WTC11 (cell line): ENCODE measurements around the gene NEURL2. TPM values are rescaled to one million over a fixed set of nuclear protein-coding genes. Genes with fewer than 3 reads are reported as not detected.

Source experiments
- ATAC-seq: fragments of 200-7000 bp; cut with Tn5 transposase; 2 replicates; pipeline ENCODE4 v1.10.0; 2021; ENCODE audit warnings: mild to moderate bottlenecking, moderate library complexity
- CTCF ChIA-PET: fragments of 300-600 bp; sonication (Branson Sonifier 250); formaldehyde crosslinking; loops from one replicate; lab custom pipeline; 2021; ENCODE audit warnings: antibody characterized with exemption; lab: Charles Lee
- POLR2A ChIA-PET: fragments of 350-600 bp; sonication (Branson Sonifier 250); formaldehyde crosslinking; loops from one replicate; lab custom pipeline; 2021; ENCODE audit warnings: antibody characterized with exemption; lab: Charles Lee
- DNase-seq: peaks from one replicate; pipeline ENCODE4 v3.0.0; 2021; ENCODE audit warnings: low spot score
- H3K27ac Mint-ChIP-seq: 2 replicates; pipeline ENCODE4 v1.8.0; 2021; ENCODE audit warnings: mixed read lengths
- H3K27me3 Mint-ChIP-seq: 2 replicates; pipeline ENCODE4 v1.8.0; 2021; ENCODE audit warnings: low read depth, mild to moderate bottlenecking, moderate library complexity, mixed read lengths
- H3K36me3 Mint-ChIP-seq: 2 replicates; pipeline ENCODE4 v1.8.0; 2021; ENCODE audit warnings: mixed read lengths
- H3K4me1 Mint-ChIP-seq: 2 replicates; pipeline ENCODE4 v1.8.0; 2022; ENCODE audit warnings: mixed read lengths
- H3K4me3 Mint-ChIP-seq: 2 replicates; pipeline ENCODE4 v1.8.0; 2021; ENCODE audit warnings: mild to moderate bottlenecking, moderate library complexity, mixed read lengths
- H3K9me3 Mint-ChIP-seq: 2 replicates; pipeline ENCODE4 v1.8.0; 2021; ENCODE audit warnings: mixed read lengths
- ELF4 ChIP-seq: sonication (generic); formaldehyde crosslinking; IDR thresholded peaks from 2 replicates; pipeline ENCODE4 v1.8.1; 2022; ENCODE audit warnings: low read depth, mild to moderate bottlenecking, moderate library complexity, missing genetic modification reagents
- JAZF1 ChIP-seq: fragments of 250-450 bp; sonication (Bioruptor Pico); IDR thresholded peaks from 2 replicates; pipeline ENCODE4 v1.9.0; 2021; ENCODE audit warnings: moderate library complexity, mild to moderate bottlenecking, inconsistent platforms
- NFYB ChIP-seq: sonication (generic); formaldehyde crosslinking; conservative IDR thresholded peaks from 2 replicates; pipeline ENCODE4 v1.8.0; 2022; ENCODE audit warnings: low read depth, missing genetic modification reagents
- NR2C2 ChIP-seq: sonication (generic); formaldehyde crosslinking; IDR thresholded peaks from 2 replicates; pipeline ENCODE4 v1.8.0; 2022; ENCODE audit warnings: mild to moderate bottlenecking, missing genetic modification reagents
- NR3C1 ChIP-seq: sonication (generic); formaldehyde crosslinking; conservative IDR thresholded peaks from 2 replicates; pipeline ENCODE4 v1.8.1; 2023; ENCODE audit warnings: low read depth, mild to moderate bottlenecking, missing genetic modification reagents
- PRRX2 ChIP-seq: fragments of 250-450 bp; sonication (Bioruptor Pico); IDR thresholded peaks from 2 replicates; pipeline ENCODE4 v1.8.0; 2021; ENCODE audit warnings: mild to moderate bottlenecking
- TCF7 ChIP-seq: sonication (generic); formaldehyde crosslinking; IDR thresholded peaks from 2 replicates; pipeline ENCODE4 v1.8.0; 2022; ENCODE audit warnings: mild to moderate bottlenecking, low read depth, missing genetic modification reagents, moderate library complexity
- TEAD1 ChIP-seq: sonication (generic); formaldehyde crosslinking; IDR thresholded peaks from 2 replicates; pipeline ENCODE4 v1.8.0; 2022; ENCODE audit warnings: mild to moderate bottlenecking, missing genetic modification reagents
- TEAD4 ChIP-seq: sonication (generic); formaldehyde crosslinking; IDR thresholded peaks from 2 replicates; pipeline ENCODE4 v1.8.0; 2022; ENCODE audit warnings: mild to moderate bottlenecking, missing genetic modification reagents
- total RNA-seq: library from RNA; stranded (reverse); gene quantifications from 3 replicates; pipeline ENCODE4 v1.2.3, GENCODE V29; 2021
- TF ChIP-seq, protein P1 (sequence below): sonication (generic); formaldehyde crosslinking; IDR thresholded peaks from 2 replicates; pipeline ENCODE4 v1.8.0; 2022; ENCODE audit warnings: missing genetic modification reagents
- TF ChIP-seq, protein P2 (sequence below): sonication (generic); formaldehyde crosslinking; conservative IDR thresholded peaks from 2 replicates; pipeline ENCODE4 v1.8.1; 2023; ENCODE audit warnings: mild to moderate bottlenecking, low read depth, missing genetic modification reagents, moderate library complexity
- TF ChIP-seq, protein P3 (sequence below): sonication (generic); formaldehyde crosslinking; IDR thresholded peaks from 2 replicates; pipeline ENCODE4 v1.8.1; 2023; ENCODE audit warnings: mild to moderate bottlenecking, missing genetic modification reagents
- TF ChIP-seq, protein P4 (sequence below): sonication (generic); formaldehyde crosslinking; IDR thresholded peaks from 2 replicates; pipeline ENCODE4 v1.8.1; 2023; ENCODE audit warnings: mild to moderate bottlenecking, missing genetic modification reagents, moderate library complexity
- TF ChIP-seq, protein P5 (sequence below): sonication (generic); formaldehyde crosslinking; IDR thresholded peaks from 2 replicates; pipeline ENCODE4 v1.8.1; 2023; ENCODE audit warnings: mild to moderate bottlenecking, moderate library complexity, missing genetic modification reagents
- TF ChIP-seq, protein P6 (sequence below): fragments of 250-450 bp; sonication (Bioruptor Pico); conservative IDR thresholded peaks from 2 replicates; pipeline ENCODE4 v1.9.0; 2021; ENCODE audit warnings: mild to moderate bottlenecking
- TF ChIP-seq, protein P7 (sequence below): fragments of 250-450 bp; sonication (Bioruptor Pico); IDR thresholded peaks from 2 replicates; pipeline ENCODE4 v1.9.0; 2021; ENCODE audit warnings: mild to moderate bottlenecking, borderline replicate concordance

NEURL2 gene
- total RNA-seq, 1 experiment from 2014 or later = 6.6 TPM

DNA sequence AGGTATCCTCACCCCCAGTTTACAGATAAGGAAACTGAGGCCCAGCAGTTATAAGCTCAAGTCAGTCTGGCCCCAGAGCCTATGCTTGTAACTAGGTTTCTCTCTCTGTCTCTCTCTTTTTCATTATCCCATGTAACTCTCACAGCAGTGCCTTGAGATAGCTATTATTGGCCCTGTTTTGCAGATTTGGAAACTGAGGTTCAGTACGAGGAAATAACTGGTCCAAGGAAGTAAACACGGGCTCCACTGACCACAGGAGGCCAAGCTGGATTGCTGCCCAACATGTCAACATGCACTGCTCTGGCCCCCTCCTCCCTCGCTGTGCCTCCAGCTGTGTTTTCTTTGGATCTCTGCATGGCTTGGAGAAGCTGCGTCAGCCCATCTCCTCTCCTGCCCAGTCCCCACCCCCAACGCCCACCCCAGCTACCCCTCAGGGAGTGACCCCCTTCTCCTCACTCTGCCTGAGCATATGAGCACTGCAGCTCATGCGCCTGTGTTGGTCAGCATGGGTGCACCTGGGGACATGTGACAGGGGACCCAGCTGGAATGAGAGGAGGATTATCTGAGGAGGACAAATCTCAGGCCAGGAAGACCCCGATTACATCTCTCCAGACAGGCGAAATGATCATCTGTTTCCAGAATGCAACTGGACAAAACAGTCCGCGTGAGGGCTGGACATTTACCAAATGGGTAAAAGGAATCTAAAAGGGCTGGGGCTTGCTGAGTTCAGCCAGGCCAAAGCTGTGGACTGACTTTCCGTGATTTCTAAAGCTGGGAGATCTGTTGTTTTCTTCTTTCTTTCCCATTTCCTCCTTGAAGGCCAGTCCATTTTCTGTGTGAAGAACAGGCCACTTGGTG is 28.8 kb upstream of the NEURL2 start (continued):
- TF ChIP-seq, protein P1, sequence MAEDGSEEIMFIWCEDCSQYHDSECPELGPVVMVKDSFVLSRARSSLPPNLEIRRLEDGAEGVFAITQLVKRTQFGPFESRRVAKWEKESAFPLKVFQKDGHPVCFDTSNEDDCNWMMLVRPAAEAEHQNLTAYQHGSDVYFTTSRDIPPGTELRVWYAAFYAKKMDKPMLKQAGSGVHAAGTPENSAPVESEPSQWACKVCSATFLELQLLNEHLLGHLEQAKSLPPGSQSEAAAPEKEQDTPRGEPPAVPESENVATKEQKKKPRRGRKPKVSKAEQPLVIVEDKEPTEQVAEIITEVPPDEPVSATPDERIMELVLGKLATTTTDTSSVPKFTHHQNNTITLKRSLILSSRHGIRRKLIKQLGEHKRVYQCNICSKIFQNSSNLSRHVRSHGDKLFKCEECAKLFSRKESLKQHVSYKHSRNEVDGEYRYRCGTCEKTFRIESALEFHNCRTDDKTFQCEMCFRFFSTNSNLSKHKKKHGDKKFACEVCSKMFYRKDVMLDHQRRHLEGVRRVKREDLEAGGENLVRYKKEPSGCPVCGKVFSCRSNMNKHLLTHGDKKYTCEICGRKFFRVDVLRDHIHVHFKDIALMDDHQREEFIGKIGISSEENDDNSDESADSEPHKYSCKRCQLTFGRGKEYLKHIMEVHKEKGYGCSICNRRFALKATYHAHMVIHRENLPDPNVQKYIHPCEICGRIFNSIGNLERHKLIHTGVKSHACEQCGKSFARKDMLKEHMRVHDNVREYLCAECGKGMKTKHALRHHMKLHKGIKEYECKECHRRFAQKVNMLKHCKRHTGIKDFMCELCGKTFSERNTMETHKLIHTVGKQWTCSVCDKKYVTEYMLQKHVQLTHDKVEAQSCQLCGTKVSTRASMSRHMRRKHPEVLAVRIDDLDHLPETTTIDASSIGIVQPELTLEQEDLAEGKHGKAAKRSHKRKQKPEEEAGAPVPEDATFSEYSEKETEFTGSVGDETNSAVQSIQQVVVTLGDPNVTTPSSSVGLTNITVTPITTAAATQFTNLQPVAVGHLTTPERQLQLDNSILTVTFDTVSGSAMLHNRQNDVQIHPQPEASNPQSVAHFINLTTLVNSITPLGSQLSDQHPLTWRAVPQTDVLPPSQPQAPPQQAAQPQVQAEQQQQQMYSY = no peak
- TF ChIP-seq TEAD1 = no peak
- TF ChIP-seq, protein P2, sequence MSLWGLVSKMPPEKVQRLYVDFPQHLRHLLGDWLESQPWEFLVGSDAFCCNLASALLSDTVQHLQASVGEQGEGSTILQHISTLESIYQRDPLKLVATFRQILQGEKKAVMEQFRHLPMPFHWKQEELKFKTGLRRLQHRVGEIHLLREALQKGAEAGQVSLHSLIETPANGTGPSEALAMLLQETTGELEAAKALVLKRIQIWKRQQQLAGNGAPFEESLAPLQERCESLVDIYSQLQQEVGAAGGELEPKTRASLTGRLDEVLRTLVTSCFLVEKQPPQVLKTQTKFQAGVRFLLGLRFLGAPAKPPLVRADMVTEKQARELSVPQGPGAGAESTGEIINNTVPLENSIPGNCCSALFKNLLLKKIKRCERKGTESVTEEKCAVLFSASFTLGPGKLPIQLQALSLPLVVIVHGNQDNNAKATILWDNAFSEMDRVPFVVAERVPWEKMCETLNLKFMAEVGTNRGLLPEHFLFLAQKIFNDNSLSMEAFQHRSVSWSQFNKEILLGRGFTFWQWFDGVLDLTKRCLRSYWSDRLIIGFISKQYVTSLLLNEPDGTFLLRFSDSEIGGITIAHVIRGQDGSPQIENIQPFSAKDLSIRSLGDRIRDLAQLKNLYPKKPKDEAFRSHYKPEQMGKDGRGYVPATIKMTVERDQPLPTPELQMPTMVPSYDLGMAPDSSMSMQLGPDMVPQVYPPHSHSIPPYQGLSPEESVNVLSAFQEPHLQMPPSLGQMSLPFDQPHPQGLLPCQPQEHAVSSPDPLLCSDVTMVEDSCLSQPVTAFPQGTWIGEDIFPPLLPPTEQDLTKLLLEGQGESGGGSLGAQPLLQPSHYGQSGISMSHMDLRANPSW = no peak
- TF ChIP-seq, protein P3, sequence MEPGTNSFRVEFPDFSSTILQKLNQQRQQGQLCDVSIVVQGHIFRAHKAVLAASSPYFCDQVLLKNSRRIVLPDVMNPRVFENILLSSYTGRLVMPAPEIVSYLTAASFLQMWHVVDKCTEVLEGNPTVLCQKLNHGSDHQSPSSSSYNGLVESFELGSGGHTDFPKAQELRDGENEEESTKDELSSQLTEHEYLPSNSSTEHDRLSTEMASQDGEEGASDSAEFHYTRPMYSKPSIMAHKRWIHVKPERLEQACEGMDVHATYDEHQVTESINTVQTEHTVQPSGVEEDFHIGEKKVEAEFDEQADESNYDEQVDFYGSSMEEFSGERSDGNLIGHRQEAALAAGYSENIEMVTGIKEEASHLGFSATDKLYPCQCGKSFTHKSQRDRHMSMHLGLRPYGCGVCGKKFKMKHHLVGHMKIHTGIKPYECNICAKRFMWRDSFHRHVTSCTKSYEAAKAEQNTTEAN = no peak
- no peak for TF ChIP-seq TEAD4 (CRISPR knock-in tag)

DNA sequence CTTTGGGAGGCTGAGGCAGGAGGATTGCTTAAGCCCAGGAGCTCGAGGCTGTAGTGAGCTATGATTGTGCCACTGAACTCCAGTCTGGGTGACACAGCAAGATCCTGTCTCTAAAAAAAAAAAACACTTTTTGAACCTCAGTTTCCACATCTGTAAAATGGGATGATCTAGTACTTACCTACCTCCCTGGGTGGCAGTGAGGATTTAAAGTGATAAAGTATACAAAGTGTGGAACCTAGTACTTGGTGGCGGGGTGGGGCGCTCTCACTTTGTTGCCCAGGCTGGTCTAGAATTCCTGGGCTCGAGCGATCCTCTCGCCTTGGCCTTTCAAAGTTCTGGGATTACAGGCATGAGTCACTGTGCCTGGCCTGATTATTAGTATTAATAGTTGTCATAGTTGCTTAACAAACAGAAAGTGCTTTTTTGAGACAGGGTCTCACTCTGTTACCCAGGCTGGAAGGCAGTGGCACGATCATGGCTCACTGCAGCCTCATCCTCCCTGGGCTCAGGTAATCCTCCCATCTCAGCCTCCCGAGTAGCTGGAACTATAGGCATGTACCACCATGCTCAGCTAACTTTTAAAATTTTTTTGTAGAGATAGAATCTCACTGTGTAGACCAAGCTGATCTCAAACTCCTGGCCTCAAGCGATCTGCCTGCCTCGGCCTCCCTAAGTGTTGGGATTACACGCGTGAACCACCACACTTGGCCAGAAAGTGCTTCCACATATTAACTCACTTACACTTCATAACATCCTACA is 27.9 kb upstream of the NEURL2 start:
- POLR2A ChIA-PET = interaction anchor here (0.8 to 1.2 kb wide), 3 partner anchors 8 to 29 kb away, joined by 3 to 8 read pairs (median 3); partner anchors contain the start of gene PCIF1
- H3K27ac Mint-ChIP-seq = no peak overlapping the region

More for the DNA sequence above, 27.9 kb upstream of the NEURL2 start:
- no peak for TF ChIP-seq JAZF1 (CRISPR knock-in tag)
- no peak for TF ChIP-seq NR3C1 (CRISPR knock-in tag)
- TF ChIP-seq TCF7 (CRISPR knock-in tag) = no peak
- TF ChIP-seq NFYB = no peak
- TF ChIP-seq, protein P4, sequence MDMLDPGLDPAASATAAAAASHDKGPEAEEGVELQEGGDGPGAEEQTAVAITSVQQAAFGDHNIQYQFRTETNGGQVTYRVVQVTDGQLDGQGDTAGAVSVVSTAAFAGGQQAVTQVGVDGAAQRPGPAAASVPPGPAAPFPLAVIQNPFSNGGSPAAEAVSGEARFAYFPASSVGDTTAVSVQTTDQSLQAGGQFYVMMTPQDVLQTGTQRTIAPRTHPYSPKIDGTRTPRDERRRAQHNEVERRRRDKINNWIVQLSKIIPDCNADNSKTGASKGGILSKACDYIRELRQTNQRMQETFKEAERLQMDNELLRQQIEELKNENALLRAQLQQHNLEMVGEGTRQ = no peak
- TF ChIP-seq, protein P5, sequence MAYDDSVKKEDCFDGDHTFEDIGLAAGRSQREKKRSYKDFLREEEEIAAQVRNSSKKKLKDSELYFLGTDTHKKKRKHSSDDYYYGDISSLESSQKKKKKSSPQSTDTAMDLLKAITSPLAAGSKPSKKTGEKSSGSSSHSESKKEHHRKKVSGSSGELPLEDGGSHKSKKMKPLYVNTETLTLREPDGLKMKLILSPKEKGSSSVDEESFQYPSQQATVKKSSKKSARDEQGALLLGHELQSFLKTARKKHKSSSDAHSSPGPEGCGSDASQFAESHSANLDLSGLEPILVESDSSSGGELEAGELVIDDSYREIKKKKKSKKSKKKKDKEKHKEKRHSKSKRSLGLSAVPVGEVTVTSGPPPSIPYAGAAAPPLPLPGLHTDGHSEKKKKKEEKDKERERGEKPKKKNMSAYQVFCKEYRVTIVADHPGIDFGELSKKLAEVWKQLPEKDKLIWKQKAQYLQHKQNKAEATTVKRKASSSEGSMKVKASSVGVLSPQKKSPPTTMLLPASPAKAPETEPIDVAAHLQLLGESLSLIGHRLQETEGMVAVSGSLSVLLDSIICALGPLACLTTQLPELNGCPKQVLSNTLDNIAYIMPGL (CRISPR knock-in tag) = no peak
- TF ChIP-seq, protein P6, sequence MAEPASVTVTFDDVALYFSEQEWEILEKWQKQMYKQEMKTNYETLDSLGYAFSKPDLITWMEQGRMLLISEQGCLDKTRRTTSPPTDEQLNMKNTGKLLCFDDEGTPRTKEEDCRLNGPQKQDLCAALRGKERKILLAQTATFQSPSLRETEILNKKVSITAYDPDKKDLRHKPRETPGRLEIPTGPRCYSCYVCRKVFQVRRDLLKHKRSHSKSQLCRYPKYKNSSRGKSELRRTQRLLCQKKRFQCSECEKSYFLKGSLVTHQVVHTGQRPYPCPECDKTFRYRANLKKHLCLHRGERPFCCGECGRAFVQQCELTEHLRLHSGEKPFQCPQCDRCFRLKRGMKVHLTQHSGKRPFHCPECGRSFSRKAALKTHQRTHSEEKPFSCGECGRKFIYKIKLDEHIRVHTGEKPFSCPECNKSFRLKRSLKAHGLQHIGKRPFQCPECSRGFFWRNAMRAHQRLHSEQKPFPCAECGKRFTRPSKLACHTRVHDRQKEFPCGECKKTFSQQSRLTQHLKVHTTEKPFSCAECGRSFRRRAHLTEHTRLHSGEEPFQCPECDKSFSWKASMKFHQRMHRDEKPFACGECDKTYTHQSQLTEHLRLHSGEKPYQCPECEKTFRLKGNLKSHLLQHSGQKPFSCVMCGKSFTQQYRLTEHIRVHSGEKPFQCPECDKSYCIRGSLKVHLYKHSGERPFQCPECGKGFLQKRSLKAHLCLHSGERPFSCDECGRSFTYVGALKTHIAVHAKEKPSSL (CRISPR knock-in tag) = no peak
- TF ChIP-seq ELF4 = no peak
- TF ChIP-seq, protein P7, sequence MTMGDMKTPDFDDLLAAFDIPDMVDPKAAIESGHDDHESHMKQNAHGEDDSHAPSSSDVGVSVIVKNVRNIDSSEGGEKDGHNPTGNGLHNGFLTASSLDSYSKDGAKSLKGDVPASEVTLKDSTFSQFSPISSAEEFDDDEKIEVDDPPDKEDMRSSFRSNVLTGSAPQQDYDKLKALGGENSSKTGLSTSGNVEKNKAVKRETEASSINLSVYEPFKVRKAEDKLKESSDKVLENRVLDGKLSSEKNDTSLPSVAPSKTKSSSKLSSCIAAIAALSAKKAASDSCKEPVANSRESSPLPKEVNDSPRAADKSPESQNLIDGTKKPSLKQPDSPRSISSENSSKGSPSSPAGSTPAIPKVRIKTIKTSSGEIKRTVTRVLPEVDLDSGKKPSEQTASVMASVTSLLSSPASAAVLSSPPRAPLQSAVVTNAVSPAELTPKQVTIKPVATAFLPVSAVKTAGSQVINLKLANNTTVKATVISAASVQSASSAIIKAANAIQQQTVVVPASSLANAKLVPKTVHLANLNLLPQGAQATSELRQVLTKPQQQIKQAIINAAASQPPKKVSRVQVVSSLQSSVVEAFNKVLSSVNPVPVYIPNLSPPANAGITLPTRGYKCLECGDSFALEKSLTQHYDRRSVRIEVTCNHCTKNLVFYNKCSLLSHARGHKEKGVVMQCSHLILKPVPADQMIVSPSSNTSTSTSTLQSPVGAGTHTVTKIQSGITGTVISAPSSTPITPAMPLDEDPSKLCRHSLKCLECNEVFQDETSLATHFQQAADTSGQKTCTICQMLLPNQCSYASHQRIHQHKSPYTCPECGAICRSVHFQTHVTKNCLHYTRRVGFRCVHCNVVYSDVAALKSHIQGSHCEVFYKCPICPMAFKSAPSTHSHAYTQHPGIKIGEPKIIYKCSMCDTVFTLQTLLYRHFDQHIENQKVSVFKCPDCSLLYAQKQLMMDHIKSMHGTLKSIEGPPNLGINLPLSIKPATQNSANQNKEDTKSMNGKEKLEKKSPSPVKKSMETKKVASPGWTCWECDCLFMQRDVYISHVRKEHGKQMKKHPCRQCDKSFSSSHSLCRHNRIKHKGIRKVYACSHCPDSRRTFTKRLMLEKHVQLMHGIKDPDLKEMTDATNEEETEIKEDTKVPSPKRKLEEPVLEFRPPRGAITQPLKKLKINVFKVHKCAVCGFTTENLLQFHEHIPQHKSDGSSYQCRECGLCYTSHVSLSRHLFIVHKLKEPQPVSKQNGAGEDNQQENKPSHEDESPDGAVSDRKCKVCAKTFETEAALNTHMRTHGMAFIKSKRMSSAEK = no peak
- no peak for TF ChIP-seq NR2C2 (CRISPR knock-in tag)
- no peak for TF ChIP-seq PRRX2 (CRISPR knock-in tag)
- TF ChIP-seq, all 79 proteins: peak for 0
- Mint-ChIP-seq H3K27me3 (0 out of 2 replicates have a peak, but pooled peaks cover 3% of the 10 kb centered on the region), H3K9me3 (no peaks in the 10 kb centered on the region), H3K4me3 (no peak overlapping the region), H3K36me3 (no peaks in the 10 kb centered on the region), H3K4me1 (peaks cover 7% of the 10 kb centered on the region; the same call in 1 of the 2 replicates)
- DNase-seq (no peak), ATAC-seq (no peak)
- CTCF ChIA-PET = interaction anchor here (0.6 to 3.0 kb wide), 5 partner anchors 15 to 93 kb away, joined by 3 to 13 read pairs (median 6); no protein-coding TSS in a partner anchor
